HTR-8/SVneo (cell line): ENCODE measurements around the gene SNX3.

ENCODE experiments used
- DNase-seq: peaks from one replicate; pipeline ENCODE4 v3.0.0; 2011; ENCODE audit warnings: low spot score, mixed read lengths; ENCODE audit not compliant: insufficient read length
- FAIRE-seq: peaks from 2 replicates; lab custom pipeline; 2011; peaks lifted over from hg19 to GRCh38; lab: Jason Lieb, UNC

Gene SNX3

GRCh38 chr6:108210556-108210955 is 50.3 kb downstream of the SNX3 start:
- DNase-seq: no peak

GRCh38 chr6:108209738-108210137 is 51.1 kb downstream of the SNX3 start:
- FAIRE-seq: no peak
- no peak for DNase-seq

More at GRCh38 chr6:108210556-108210955, 50.3 kb downstream of the SNX3 start:
- FAIRE-seq: no peak

- FAIRE-seq (no peak), DNase-seq (no peak)
Observed at GRCh38 chr6:108207013-108207412, 53.8 kb downstream of the SNX3 start.

GRCh38 chr6:108203189-108204112 is 57.4 kb downstream of the SNX3 start:
- FAIRE-seq: no peak
- no peak for DNase-seq

GRCh38 chr6:108200631-108201030 is 60.2 kb downstream of the SNX3 start:
- peak; percentile 59 for DNase-seq

GRCh38 chr6:108200186-108200585 is 60.7 kb downstream of the SNX3 start:
- no peak for DNase-seq
- no peak for FAIRE-seq

More at GRCh38 chr6:108200631-108201030, 60.2 kb downstream of the SNX3 start:
- FAIRE-seq: no peak

GRCh38 chr6:108198761-108199498 is 61.9 kb downstream of the SNX3 start:
- no peak for DNase-seq
- FAIRE-seq: no peak

- FAIRE-seq: no peak
- no peak for DNase-seq
Observed at GRCh38 chr6:108195209-108195608, 65.6 kb downstream of the SNX3 start.

GRCh38 chr6:108194503-108194902 is 66.3 kb downstream of the SNX3 start:
- FAIRE-seq (no peak), DNase-seq (no peak)

- DNase-seq (no peak), FAIRE-seq (no peak)
Observed at GRCh38 chr6:108193835-108194234, 67.0 kb downstream of the SNX3 start.

GRCh38 chr6:108193131-108193530 is 67.7 kb downstream of the SNX3 start:
- DNase-seq (no peak), FAIRE-seq (no peak)

GRCh38 chr6:108187519-108187918 is 73.3 kb downstream of the SNX3 start:
- FAIRE-seq (no peak), DNase-seq (no peak)

GRCh38 chr6:108186226-108186625 is 74.6 kb downstream of the SNX3 start:
- DNase-seq (no peak), FAIRE-seq (no peak)

GRCh38 chr6:108180776-108181175 is 80.1 kb downstream of the SNX3 start:
- FAIRE-seq: no peak

GRCh38 chr6:108180266-108180665 is 80.6 kb downstream of the SNX3 start:
- DNase-seq (no peak), FAIRE-seq (no peak)

More at GRCh38 chr6:108180776-108181175, 80.1 kb downstream of the SNX3 start:
- DNase-seq: no peak

- DNase-seq: no peak
- no peak for FAIRE-seq
Observed at GRCh38 chr6:108179741-108180140, 81.1 kb downstream of the SNX3 start.

- DNase-seq (no peak), FAIRE-seq (no peak)
Observed at GRCh38 chr6:108176281-108177089, 84.4 kb downstream of the SNX3 start.

GRCh38 chr6:108175592-108176279 is 85.1 kb downstream of the SNX3 start:
- DNase-seq (no peak), FAIRE-seq (no peak)

- FAIRE-seq (no peak), DNase-seq (no peak)
Observed at GRCh38 chr6:108175176-108175591, 85.7 kb downstream of the SNX3 start.
